HepG2 (cell line): Measurements from ENCODE around the gene BRPF1. TPM values are rescaled to one million over a fixed set of nuclear protein-coding genes. Genes with fewer than 3 reads are reported as not detected.

Experiments used
- AHR ChIP-seq: IDR thresholded peaks from 2 replicates; pipeline ENCODE4 v1.6.1; 2018; ENCODE audit warnings: missing genetic modification reagents, missing compliant biosample characterization
- ATRX ChIP-seq: sonication (generic); formaldehyde crosslinking; IDR thresholded peaks from 2 replicates; pipeline ENCODE4 v1.4.0; 2020; ENCODE audit warnings: missing genetic modification reagents, borderline replicate concordance
- BRCA1 ChIP-seq: sonication (generic); formaldehyde crosslinking; IDR thresholded peaks from 2 replicates; pipeline ENCODE4 v1.4.0; 2020; ENCODE audit warnings: missing genetic modification reagents
- GFI1 ChIP-seq: sonication (generic); formaldehyde crosslinking; IDR thresholded peaks from 2 replicates; pipeline ENCODE4 v1.5.0; 2020; ENCODE audit warnings: missing genetic modification reagents, mild to moderate bottlenecking, borderline replicate concordance
- HDAC2 ChIP-seq: sonication (generic); formaldehyde crosslinking; IDR thresholded peaks from 2 replicates; pipeline ENCODE4 v1.4.0; 2020; ENCODE audit warnings: missing genetic modification reagents
- HMGXB3 ChIP-seq: sonication (generic); formaldehyde crosslinking; IDR thresholded peaks from 2 replicates; pipeline ENCODE4 v1.4.0; 2020; ENCODE audit warnings: missing genetic modification reagents, borderline replicate concordance
- IRF2 ChIP-seq: IDR thresholded peaks from 2 replicates; pipeline ENCODE4 v1.6.1; 2018; ENCODE audit warnings: missing genetic modification reagents, missing compliant biosample characterization
- MTA1 ChIP-seq: sonication (generic); formaldehyde crosslinking; IDR thresholded peaks from 2 replicates; pipeline ENCODE4 v1.4.0; 2020; ENCODE audit warnings: missing genetic modification reagents, mild to moderate bottlenecking, borderline replicate concordance
- MYC ChIP-seq: sonication (generic); formaldehyde crosslinking; IDR thresholded peaks from 2 replicates; pipeline ENCODE4 v1.9.0; 2021; ENCODE audit warnings: missing genetic modification reagents, borderline replicate concordance
- PITX1 ChIP-seq: sonication (generic); formaldehyde crosslinking; IDR thresholded peaks from 2 replicates; pipeline ENCODE4 v1.5.1; 2020; ENCODE audit warnings: mild to moderate bottlenecking, missing genetic modification reagents
- PLRG1 ChIP-seq: fragments of 450-650 bp; conservative IDR thresholded peaks from 2 replicates; pipeline ENCODE4 v1.6.1; 2016
- PRMT3 ChIP-seq: sonication (generic); formaldehyde crosslinking; IDR thresholded peaks from 2 replicates; pipeline ENCODE4 v1.8.1; 2022; ENCODE audit warnings: low read depth, mild to moderate bottlenecking, moderate library complexity, missing genetic modification reagents, borderline replicate concordance
- RBAK ChIP-seq: sonication (generic); formaldehyde crosslinking; IDR thresholded peaks from 2 replicates; pipeline ENCODE4 v1.5.1; 2020; ENCODE audit warnings: mild to moderate bottlenecking, missing genetic modification reagents
- STAT5B ChIP-seq: sonication (generic); formaldehyde crosslinking; IDR thresholded peaks from 2 replicates; pipeline ENCODE4 v1.4.0; 2020; ENCODE audit warnings: missing genetic modification reagents
- THRA ChIP-seq: sonication (generic); formaldehyde crosslinking; IDR thresholded peaks from 2 replicates; pipeline ENCODE4 v1.4.0; 2020; ENCODE audit warnings: missing genetic modification reagents, borderline replicate concordance
- ZNF496 ChIP-seq: sonication (generic); formaldehyde crosslinking; IDR thresholded peaks from 2 replicates; pipeline ENCODE4 v1.8.1; 2023; ENCODE audit warnings: mild to moderate bottlenecking, moderate library complexity, missing genetic modification reagents; ENCODE audit not compliant: insufficient replicate concordance
- ZNF562 ChIP-seq: sonication (generic); formaldehyde crosslinking; IDR thresholded peaks from 2 replicates; pipeline ENCODE4 v1.8.0; 2022; ENCODE audit warnings: missing genetic modification reagents, borderline replicate concordance
- ZNF629 ChIP-seq: sonication (generic); formaldehyde crosslinking; conservative IDR thresholded peaks from 2 replicates; pipeline ENCODE4 v1.5.0; 2020; ENCODE audit warnings: missing genetic modification reagents
- ZNF678 ChIP-seq: sonication (generic); formaldehyde crosslinking; IDR thresholded peaks from 2 replicates; pipeline ENCODE4 v1.4.0; 2020; ENCODE audit warnings: mild to moderate bottlenecking, missing genetic modification reagents
- polyA plus RNA-seq, 8 experiments: library from polyadenylated mRNA; depleted of rRNA in 3 of 8; stranded (reverse) in 7 of 8; unstranded in 1 of 8; fragments of >200 nt; fragmentation: Illumina TruSeq in 4 of 8; extraction: Trizol in 4 of 8; gene quantifications; 2 replicates each; pipeline versions ENCODE4 v1.2.1 to v1.2.3, GENCODE V29; 2011 to 2016; ENCODE audit warnings: low read depth in 4 of 8, missing spikeins in 1 of 8, mixed read lengths in 1 of 8; ENCODE audit not compliant: insufficient read depth in 1 of 8
- total RNA-seq, 5 experiments: library from RNA; depleted of rRNA; stranded (reverse); fragments of >200 nt; fragmentation: Illumina TruSeq; extraction: Trizol; gene quantifications; 2 replicates each; pipeline ENCODE4 v1.2.3, GENCODE V29; 2016; ENCODE audit warnings: low read depth in 1 of 5
- TF ChIP-seq, protein P1 (sequence below): sonication (generic); formaldehyde crosslinking; IDR thresholded peaks from 2 replicates; pipeline ENCODE4 v1.5.0; 2020; ENCODE audit warnings: missing genetic modification reagents
- TF ChIP-seq, protein P2 (sequence below): sonication (generic); formaldehyde crosslinking; IDR thresholded peaks from 2 replicates; pipeline ENCODE4 v1.4.0; 2020; ENCODE audit warnings: missing genetic modification reagents

BRPF1 gene
- total and polyA plus RNA-seq, 2 of the 13 experiments (the other 11 are each of a cell fraction or from before 2014, with no cell fraction given): 7.3 to 10.0 TPM

DNA sequence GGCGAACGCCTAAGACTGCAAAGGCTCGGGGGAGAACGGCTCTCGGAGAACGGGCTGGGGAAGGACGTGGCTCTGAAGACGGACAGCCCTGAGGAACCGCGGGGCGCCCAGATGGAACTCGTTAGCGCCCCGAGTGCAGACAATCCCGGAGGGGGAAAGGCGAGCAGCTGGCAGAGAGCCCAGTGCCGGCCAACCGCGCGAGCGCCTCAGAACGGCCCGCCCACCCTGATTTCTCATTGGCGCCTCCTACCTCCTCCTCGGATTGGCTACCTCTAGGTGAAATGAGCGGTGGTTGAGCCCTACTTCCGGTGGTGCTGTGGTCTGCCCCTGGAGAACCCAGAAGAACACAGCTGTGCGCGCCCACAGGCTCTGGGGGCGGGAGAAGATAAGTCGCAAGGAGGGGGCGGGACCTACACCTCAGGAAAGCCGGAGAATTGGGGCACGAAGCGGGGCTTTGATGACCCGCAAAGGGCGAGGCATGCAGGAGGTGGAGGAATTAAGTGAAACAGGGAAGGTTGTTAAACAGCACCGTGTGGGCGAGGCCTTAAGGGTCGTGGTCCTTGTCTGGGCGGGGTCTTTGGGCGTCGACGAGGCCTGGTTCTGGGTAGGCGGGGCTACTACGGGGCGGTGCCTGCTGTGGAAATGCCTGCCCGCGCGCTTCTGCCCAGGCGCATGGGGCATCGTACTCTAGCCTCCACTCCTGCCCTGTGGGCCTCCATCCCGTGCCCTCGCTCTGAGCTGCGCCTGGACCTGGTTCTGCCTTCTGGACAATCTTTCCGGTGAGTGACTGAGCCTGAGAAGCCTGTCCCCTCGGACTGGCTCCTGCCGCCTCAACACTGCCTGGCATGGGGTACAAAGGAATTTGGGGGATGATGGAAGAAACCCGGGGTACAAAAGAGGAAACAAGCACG lies 18.4 kb downstream of the BRPF1 start, which contains the start of gene OGG1 (continued):
- TF ChIP-seq ZNF678 (CRISPR knock-in tag) (0 out of 2 replicates have a peak, but pooled peaks have one; percentile 68), HMGXB3 (CRISPR knock-in tag) (peak; percentile 24; the same call in 1 of the 2 replicates), PLRG1 (no peak), PRMT3 (no peak), MYC (peak; percentile 73), GFI1 (CRISPR knock-in tag) (no peak; the same call in 1 of the 2 replicates), ZNF496 (no peak), THRA (CRISPR knock-in tag) (peak; percentile 18; the same call in 1 of the 2 replicates), ATRX (CRISPR knock-in tag) (no peak), ZNF562 (CRISPR knock-in tag) (no peak), PITX1 (CRISPR knock-in tag) (no peak; the same call in 1 of the 2 replicates), RBAK (CRISPR knock-in tag) (peak; percentile 51; the same call in 1 of the 2 replicates), BRCA1 (no peak), MTA1 (peak; percentile 40; the same call in 1 of the 2 replicates), HDAC2 (CRISPR knock-in tag) (no peak; the same call in 1 of the 2 replicates), STAT5B (no peak), ZNF629 (CRISPR knock-in tag) (no peak), AHR (0 out of 2 replicates have a peak, but pooled peaks have one; percentile 23), IRF2 (CRISPR knock-in tag) (peak; percentile 55; the same call in 1 of the 2 replicates)
- TF ChIP-seq, protein P1, sequence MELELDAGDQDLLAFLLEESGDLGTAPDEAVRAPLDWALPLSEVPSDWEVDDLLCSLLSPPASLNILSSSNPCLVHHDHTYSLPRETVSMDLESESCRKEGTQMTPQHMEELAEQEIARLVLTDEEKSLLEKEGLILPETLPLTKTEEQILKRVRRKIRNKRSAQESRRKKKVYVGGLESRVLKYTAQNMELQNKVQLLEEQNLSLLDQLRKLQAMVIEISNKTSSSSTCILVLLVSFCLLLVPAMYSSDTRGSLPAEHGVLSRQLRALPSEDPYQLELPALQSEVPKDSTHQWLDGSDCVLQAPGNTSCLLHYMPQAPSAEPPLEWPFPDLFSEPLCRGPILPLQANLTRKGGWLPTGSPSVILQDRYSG (CRISPR knock-in tag): 0 out of 2 replicates have a peak, but pooled peaks have one; percentile 32
- TF ChIP-seq, protein P2, sequence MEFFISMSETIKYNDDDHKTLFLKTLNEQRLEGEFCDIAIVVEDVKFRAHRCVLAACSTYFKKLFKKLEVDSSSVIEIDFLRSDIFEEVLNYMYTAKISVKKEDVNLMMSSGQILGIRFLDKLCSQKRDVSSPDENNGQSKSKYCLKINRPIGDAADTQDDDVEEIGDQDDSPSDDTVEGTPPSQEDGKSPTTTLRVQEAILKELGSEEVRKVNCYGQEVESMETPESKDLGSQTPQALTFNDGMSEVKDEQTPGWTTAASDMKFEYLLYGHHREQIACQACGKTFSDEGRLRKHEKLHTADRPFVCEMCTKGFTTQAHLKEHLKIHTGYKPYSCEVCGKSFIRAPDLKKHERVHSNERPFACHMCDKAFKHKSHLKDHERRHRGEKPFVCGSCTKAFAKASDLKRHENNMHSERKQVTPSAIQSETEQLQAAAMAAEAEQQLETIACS (CRISPR knock-in tag): peak; percentile 68
